Measurements from ENCODE around the gene NOL8. TPM values are rescaled to one million over a fixed set of nuclear protein-coding genes. Genes with fewer than 3 reads are reported as not detected.

The NOL8 gene
- total RNA-seq, 1 experiment from 2014 or later = 48.2 TPM

DNA sequence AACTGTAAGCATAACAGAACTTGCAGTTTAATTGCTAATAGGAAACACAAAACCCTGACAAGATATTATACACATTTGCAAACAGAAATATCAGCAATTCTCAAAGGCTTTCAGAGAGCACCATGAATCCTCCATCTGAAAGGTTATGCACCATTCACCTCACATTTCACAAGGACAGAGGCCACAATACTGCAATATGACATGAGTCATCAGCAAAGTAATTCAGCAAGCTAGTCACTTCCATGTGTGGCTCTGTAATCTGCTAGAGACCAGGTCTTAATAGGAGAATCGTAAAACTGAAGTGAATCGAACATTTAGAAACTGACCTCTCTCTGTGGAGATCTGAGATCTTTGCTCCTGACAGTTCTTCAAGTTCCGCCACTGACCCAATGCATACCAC lies 60.0 kb downstream of the NOL8 start (continued):
- TF ChIP-seq SRF (IDR thresholded peaks at IDR 0.05; ENCODE audit: low read depth) (no peak), SIN3A (IDR thresholded peaks at IDR 0.05; ENCODE audit: low read depth) (no peak), RAD21 (IDR thresholded peaks at IDR 0.05; ENCODE audit: low read depth) (no peak), CTCF (IDR thresholded peaks at IDR 0.05 in 2 of 3, conservative IDR thresholded peaks at IDR 0.05 in 1 of 3; ENCODE audit: borderline replicate concordance in 1 of 3, insufficient read depth in 1 of 3, low read depth in 2 of 3, low read length in 2 of 3) (no peak), POLR2AphosphoS5 (IDR thresholded peaks at IDR 0.05; ENCODE audit: low read depth, low read length) (no peak), EZH2 (IDR thresholded peaks at IDR 0.05) (no peak)
- TF ChIP-seq, protein P1, sequence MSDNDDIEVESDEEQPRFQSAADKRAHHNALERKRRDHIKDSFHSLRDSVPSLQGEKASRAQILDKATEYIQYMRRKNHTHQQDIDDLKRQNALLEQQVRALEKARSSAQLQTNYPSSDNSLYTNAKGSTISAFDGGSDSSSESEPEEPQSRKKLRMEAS (IDR thresholded peaks at IDR 0.05) = no peak

DNA sequence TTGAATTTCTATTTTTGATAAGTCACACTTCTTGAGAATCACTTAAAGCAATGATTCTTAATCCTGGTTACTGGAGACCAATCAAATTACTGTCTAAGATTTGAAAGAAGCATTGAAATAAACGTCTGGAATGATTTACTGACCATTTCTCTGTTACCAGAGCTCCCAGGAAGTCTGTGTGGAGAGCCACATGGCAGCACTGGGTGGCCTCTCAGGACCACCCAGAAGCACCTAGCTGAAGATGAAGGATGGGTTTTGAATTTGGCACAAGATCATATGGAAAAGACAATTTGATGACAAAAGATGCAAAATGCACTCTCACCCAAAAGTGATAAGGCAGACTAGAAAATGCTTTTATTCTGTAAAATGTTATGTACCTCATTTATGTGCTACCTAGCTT lies 62.0 kb downstream of the NOL8 start:
- Histone ChIP-seq H3K4me2 (ENCODE audit: low read length) (no peak overlapping the region), H3K9ac (ENCODE audit: low read length) (no peak overlapping the region), H3K4me1 (ENCODE audit: control insufficient read depth in 1 of 2, insufficient read depth in 2 of 2, low read length in 2 of 2) (no peaks in the 10 kb centered on the region), H3K27ac (ENCODE audit: low read depth, low read length) (no peak overlapping the region), H3K4me3 (replicated peaks in 1 of 2; ENCODE audit: low read depth in 1 of 2, low read length in 2 of 2) (no peak overlapping the region), H2AFZ (ENCODE audit: low read depth, low read length, poor library complexity, severe bottlenecking) (no peak overlapping the region), H4K20me1 (ENCODE audit: insufficient read depth) (peaks cover 10% of the 10 kb centered on the region; the same call in 1 of the 2 replicates), H3K36me3 (ENCODE audit: control insufficient read depth in 1 of 2, insufficient read depth in 2 of 2, low read length in 2 of 2) (peaks cover 76 to 94% of the 10 kb centered on the region in 2 experiments), H3K9me3 (ENCODE audit: control insufficient read depth in 1 of 2, insufficient read depth in 1 of 2, low read depth in 1 of 2, low read length in 2 of 2) (no peaks in the 10 kb centered on the region), H3K9me2 (ENCODE audit: insufficient read depth) (no peaks in the 10 kb centered on the region), H3K79me2 (ENCODE audit: insufficient read depth, low read length) (peaks cover 60% of the 10 kb centered on the region), H3K27me3 (ENCODE audit: insufficient read depth, low read length) (no peaks in the 10 kb centered on the region)
- BruUV-seq (replicated peaks) = no TSS peak
- POLR2A ChIA-PET = no interaction called here
- RAD21 ChIA-PET (ENCODE audit: low non-redundant PET in 1 of 2, low total read pairs in 2 of 2, uncharacterized antibody in 2 of 2, unreplicated experiment in 2 of 2) = no interaction called here
- TF ChIP-seq SRF (IDR thresholded peaks at IDR 0.05; ENCODE audit: low read depth) (no peak), SIN3A (IDR thresholded peaks at IDR 0.05; ENCODE audit: low read depth) (no peak), EZH2 (IDR thresholded peaks at IDR 0.05) (no peak), EGR1 (IDR thresholded peaks at IDR 0.05; ENCODE audit: low read depth) (no peak), POLR2A (IDR thresholded peaks at IDR 0.05; ENCODE audit: borderline replicate concordance, extremely low read depth, insufficient read depth, insufficient read length) (no peak), CTCF (IDR thresholded peaks at IDR 0.05 in 2 of 3, conservative IDR thresholded peaks at IDR 0.05 in 1 of 3; ENCODE audit: borderline replicate concordance in 1 of 3, insufficient read depth in 1 of 3, low read depth in 2 of 3, low read length in 2 of 3) (no peak)
- TF ChIP-seq, protein P2, sequence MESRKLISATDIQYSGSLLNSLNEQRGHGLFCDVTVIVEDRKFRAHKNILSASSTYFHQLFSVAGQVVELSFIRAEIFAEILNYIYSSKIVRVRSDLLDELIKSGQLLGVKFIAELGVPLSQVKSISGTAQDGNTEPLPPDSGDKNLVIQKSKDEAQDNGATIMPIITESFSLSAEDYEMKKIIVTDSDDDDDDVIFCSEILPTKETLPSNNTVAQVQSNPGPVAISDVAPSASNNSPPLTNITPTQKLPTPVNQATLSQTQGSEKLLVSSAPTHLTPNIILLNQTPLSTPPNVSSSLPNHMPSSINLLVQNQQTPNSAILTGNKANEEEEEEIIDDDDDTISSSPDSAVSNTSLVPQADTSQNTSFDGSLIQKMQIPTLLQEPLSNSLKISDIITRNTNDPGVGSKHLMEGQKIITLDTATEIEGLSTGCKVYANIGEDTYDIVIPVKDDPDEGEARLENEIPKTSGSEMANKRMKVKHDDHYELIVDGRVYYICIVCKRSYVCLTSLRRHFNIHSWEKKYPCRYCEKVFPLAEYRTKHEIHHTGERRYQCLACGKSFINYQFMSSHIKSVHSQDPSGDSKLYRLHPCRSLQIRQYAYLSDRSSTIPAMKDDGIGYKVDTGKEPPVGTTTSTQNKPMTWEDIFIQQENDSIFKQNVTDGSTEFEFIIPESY (IDR thresholded peaks at IDR 0.05; ENCODE audit: extremely low read depth, insufficient replicate concordance, low read length) = no peak
- TF ChIP-seq, protein P1 (IDR thresholded peaks at IDR 0.05) = no peak
- intact Hi-C loops (cut with micrococcal nuclease) = no loop called here
- no peak for ATAC-seq
- DNase-seq (ENCODE audit: low read depth, low spot score) = no peak
- CTCF ChIA-PET = no interaction called here

All from HCT116 (cell line).